WTC11 (cell line): Measurements from ENCODE around the gene ARRDC1. TPM values are rescaled to one million over a fixed set of nuclear protein-coding genes. Genes with fewer than 3 reads are reported as not detected.

Source experiments
- ATAC-seq: fragments of 200-7000 bp; cut with Tn5 transposase; 2 replicates; pipeline ENCODE4 v1.10.0; 2021; ENCODE audit warnings: mild to moderate bottlenecking, moderate library complexity
- CTCF ChIA-PET: fragments of 300-600 bp; sonication (Branson Sonifier 250); formaldehyde crosslinking; loops from one replicate; lab custom pipeline; 2021; ENCODE audit warnings: antibody characterized with exemption; lab: Charles Lee
- POLR2A ChIA-PET: fragments of 350-600 bp; sonication (Branson Sonifier 250); formaldehyde crosslinking; loops from one replicate; lab custom pipeline; 2021; ENCODE audit warnings: antibody characterized with exemption; lab: Charles Lee
- DNase-seq: peaks from one replicate; pipeline ENCODE4 v3.0.0; 2021; ENCODE audit warnings: low spot score
- H3K27ac Mint-ChIP-seq: 2 replicates; pipeline ENCODE4 v1.8.0; 2021; ENCODE audit warnings: mixed read lengths
- H3K27me3 Mint-ChIP-seq: 2 replicates; pipeline ENCODE4 v1.8.0; 2021; ENCODE audit warnings: low read depth, mild to moderate bottlenecking, moderate library complexity, mixed read lengths
- H3K36me3 Mint-ChIP-seq: 2 replicates; pipeline ENCODE4 v1.8.0; 2021; ENCODE audit warnings: mixed read lengths
- H3K4me1 Mint-ChIP-seq: 2 replicates; pipeline ENCODE4 v1.8.0; 2022; ENCODE audit warnings: mixed read lengths
- H3K4me3 Mint-ChIP-seq: 2 replicates; pipeline ENCODE4 v1.8.0; 2021; ENCODE audit warnings: mild to moderate bottlenecking, moderate library complexity, mixed read lengths
- H3K9me3 Mint-ChIP-seq: 2 replicates; pipeline ENCODE4 v1.8.0; 2021; ENCODE audit warnings: mixed read lengths
- ATF1 ChIP-seq: sonication (generic); formaldehyde crosslinking; IDR thresholded peaks from 2 replicates; pipeline ENCODE4 v1.8.1; 2023; ENCODE audit warnings: mild to moderate bottlenecking, moderate library complexity, missing genetic modification reagents
- CREB1 ChIP-seq: sonication (generic); formaldehyde crosslinking; IDR thresholded peaks from 2 replicates; pipeline ENCODE4 v1.8.0; 2023; ENCODE audit warnings: mild to moderate bottlenecking, missing genetic modification reagents
- EMX1 ChIP-seq: fragments of 250-450 bp; sonication (Bioruptor Pico); IDR thresholded peaks from 2 replicates; pipeline ENCODE4 v1.8.0; 2021; ENCODE audit warnings: mild to moderate bottlenecking
- IRF2 ChIP-seq: sonication (generic); formaldehyde crosslinking; IDR thresholded peaks from 2 replicates; pipeline ENCODE4 v1.8.0; 2022; ENCODE audit warnings: low read depth, missing genetic modification reagents, borderline replicate concordance
- NFATC4 ChIP-seq: fragments of 250-450 bp; sonication (Bioruptor Pico); IDR thresholded peaks from 2 replicates; pipeline ENCODE4 v1.9.0; 2021; ENCODE audit warnings: mild to moderate bottlenecking
- SMAD3 ChIP-seq: sonication (generic); formaldehyde crosslinking; IDR thresholded peaks from 2 replicates; pipeline ENCODE4 v1.8.0; 2022; ENCODE audit warnings: missing genetic modification reagents, mild to moderate bottlenecking, borderline replicate concordance
- SMAD4 ChIP-seq: sonication (generic); formaldehyde crosslinking; IDR thresholded peaks from 2 replicates; pipeline ENCODE4 v1.8.0; 2022; ENCODE audit warnings: mild to moderate bottlenecking, missing genetic modification reagents
- STAT6 ChIP-seq: sonication (generic); formaldehyde crosslinking; conservative IDR thresholded peaks from 2 replicates; pipeline ENCODE4 v1.8.1; 2023; ENCODE audit warnings: mild to moderate bottlenecking, low read depth, missing genetic modification reagents, moderate library complexity
- TEAD4 ChIP-seq: sonication (generic); formaldehyde crosslinking; IDR thresholded peaks from 2 replicates; pipeline ENCODE4 v1.8.0; 2022; ENCODE audit warnings: mild to moderate bottlenecking, missing genetic modification reagents
- ZBTB21 ChIP-seq: sonication (generic); formaldehyde crosslinking; IDR thresholded peaks from 2 replicates; pipeline ENCODE4 v1.8.1; 2023; ENCODE audit warnings: mild to moderate bottlenecking, missing genetic modification reagents, borderline replicate concordance
- ZNF263 ChIP-seq: sonication (generic); formaldehyde crosslinking; IDR thresholded peaks from 2 replicates; pipeline ENCODE4 v1.8.1; 2022; ENCODE audit warnings: low read depth, mild to moderate bottlenecking, moderate library complexity, missing genetic modification reagents
- ZNF423 ChIP-seq: fragments of 250-450 bp; sonication (Bioruptor Pico); IDR thresholded peaks from 2 replicates; pipeline ENCODE4 v2.1.2; 2022; ENCODE audit warnings: mild to moderate bottlenecking, moderate library complexity
- ZNF512 ChIP-seq: sonication (generic); formaldehyde crosslinking; IDR thresholded peaks from 2 replicates; pipeline ENCODE4 v1.8.1; 2022; ENCODE audit warnings: missing genetic modification reagents, borderline replicate concordance
- ZNF671 ChIP-seq: fragments of 250-450 bp; sonication (Bioruptor Pico); IDR thresholded peaks from 2 replicates; pipeline ENCODE4 v1.8.0; 2021; ENCODE audit warnings: mild to moderate bottlenecking
- ZSCAN18 ChIP-seq: fragments of 250-450 bp; sonication (Bioruptor Pico); IDR thresholded peaks from 2 replicates; pipeline ENCODE4 v2.1.2; 2022; ENCODE audit warnings: mild to moderate bottlenecking, moderate library complexity
- total RNA-seq: library from RNA; stranded (reverse); gene quantifications from 3 replicates; pipeline ENCODE4 v1.2.3, GENCODE V29; 2021
- TF ChIP-seq, protein P1 (sequence below): sonication (generic); formaldehyde crosslinking; IDR thresholded peaks from 2 replicates; pipeline ENCODE4 v1.8.0; 2023; ENCODE audit warnings: missing genetic modification reagents, mild to moderate bottlenecking, borderline replicate concordance
- TF ChIP-seq, protein P2 (sequence below): fragments of 250-450 bp; sonication (Bioruptor Pico); IDR thresholded peaks from 2 replicates; pipeline ENCODE4 v1.9.0; 2021; ENCODE audit warnings: moderate library complexity, mild to moderate bottlenecking, inconsistent platforms, borderline replicate concordance
- TF ChIP-seq, protein P3 (sequence below): sonication (generic); formaldehyde crosslinking; IDR thresholded peaks from 2 replicates; pipeline ENCODE4 v1.8.0; 2023; ENCODE audit warnings: missing genetic modification reagents

The ARRDC1 gene
- total RNA-seq, 1 experiment from 2014 or later, result 41.3 TPM

DNA sequence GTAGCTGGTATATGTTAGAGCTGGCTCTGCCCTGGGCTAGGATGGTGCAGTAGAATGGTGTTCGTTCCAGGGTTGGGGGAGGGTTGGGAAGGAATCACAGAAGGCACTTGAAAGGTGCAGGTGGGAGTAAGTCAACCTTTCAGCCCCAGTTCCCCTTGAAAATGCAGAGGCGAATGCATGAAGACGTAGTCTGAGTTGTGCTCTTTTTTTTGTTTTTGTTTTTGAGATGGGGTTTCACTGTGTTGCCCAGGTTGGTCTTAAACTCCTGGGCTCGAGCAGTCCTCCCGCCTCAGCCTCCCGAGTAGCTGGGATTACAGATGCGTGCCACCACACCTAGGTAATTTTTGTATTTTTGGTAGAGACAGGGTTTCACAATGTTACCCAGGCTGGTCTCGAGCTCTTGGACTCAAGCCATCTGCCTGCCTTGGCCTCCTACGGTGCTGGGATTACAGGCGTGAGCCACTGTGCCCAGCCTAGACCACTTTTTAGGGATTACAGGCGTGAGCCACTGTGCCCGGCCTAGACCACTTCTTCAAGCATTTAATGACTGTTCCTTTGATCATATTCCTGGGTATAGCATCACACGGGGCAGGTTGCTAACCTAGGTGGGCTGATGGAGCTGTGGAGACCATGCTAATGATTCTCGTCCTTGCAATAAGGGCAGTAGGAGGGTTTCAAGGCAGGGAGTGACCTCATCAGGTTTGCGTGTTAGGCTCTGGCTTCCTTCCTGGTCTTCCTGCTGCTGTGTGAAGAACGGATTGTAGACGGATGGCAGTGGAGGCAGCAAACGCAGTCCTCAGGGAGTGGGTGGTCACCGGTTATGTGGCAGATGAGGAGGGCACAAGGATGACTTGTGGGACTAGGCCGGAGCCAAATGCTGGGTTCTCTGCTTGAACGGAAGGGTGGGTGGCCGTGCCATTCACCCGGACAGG, 27.0 kb downstream of the ARRDC1 start:
- Mint-ChIP-seq H3K27me3 (no peaks in the 10 kb centered on the region), H3K4me3 (no peak overlapping the region), H3K27ac (peak overlapping the region; percentile 88), H3K9me3 (no peaks in the 10 kb centered on the region), H3K36me3 (peaks cover 3% of the 10 kb centered on the region; the same call in 1 of the 2 replicates), H3K4me1 (peaks cover 48% of the 10 kb centered on the region)
- ChIA-PET POLR2A (no interaction called here), CTCF (interaction anchor here (1.6 to 1.9 kb wide), 2 partner anchors 41 to 63 kb away, joined by 5 read pairs; no protein-coding TSS in a partner anchor)
- TF ChIP-seq, protein P1, sequence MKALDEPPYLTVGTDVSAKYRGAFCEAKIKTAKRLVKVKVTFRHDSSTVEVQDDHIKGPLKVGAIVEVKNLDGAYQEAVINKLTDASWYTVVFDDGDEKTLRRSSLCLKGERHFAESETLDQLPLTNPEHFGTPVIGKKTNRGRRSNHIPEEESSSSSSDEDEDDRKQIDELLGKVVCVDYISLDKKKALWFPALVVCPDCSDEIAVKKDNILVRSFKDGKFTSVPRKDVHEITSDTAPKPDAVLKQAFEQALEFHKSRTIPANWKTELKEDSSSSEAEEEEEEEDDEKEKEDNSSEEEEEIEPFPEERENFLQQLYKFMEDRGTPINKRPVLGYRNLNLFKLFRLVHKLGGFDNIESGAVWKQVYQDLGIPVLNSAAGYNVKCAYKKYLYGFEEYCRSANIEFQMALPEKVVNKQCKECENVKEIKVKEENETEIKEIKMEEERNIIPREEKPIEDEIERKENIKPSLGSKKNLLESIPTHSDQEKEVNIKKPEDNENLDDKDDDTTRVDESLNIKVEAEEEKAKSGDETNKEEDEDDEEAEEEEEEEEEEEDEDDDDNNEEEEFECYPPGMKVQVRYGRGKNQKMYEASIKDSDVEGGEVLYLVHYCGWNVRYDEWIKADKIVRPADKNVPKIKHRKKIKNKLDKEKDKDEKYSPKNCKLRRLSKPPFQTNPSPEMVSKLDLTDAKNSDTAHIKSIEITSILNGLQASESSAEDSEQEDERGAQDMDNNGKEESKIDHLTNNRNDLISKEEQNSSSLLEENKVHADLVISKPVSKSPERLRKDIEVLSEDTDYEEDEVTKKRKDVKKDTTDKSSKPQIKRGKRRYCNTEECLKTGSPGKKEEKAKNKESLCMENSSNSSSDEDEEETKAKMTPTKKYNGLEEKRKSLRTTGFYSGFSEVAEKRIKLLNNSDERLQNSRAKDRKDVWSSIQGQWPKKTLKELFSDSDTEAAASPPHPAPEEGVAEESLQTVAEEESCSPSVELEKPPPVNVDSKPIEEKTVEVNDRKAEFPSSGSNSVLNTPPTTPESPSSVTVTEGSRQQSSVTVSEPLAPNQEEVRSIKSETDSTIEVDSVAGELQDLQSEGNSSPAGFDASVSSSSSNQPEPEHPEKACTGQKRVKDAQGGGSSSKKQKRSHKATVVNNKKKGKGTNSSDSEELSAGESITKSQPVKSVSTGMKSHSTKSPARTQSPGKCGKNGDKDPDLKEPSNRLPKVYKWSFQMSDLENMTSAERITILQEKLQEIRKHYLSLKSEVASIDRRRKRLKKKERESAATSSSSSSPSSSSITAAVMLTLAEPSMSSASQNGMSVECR (CRISPR knock-in tag), result no peak
- TF ChIP-seq ZNF263 (no peak), ZNF671 (CRISPR knock-in tag) (no peak), ZSCAN18 (CRISPR knock-in tag) (no peak), STAT6 (CRISPR knock-in tag) (no peak), EMX1 (CRISPR knock-in tag) (no peak), SMAD3 (no peak), ZNF512 (CRISPR knock-in tag) (no peak), ZBTB21 (CRISPR knock-in tag) (no peak), NFATC4 (CRISPR knock-in tag) (no peak)
- TF ChIP-seq, protein P2, sequence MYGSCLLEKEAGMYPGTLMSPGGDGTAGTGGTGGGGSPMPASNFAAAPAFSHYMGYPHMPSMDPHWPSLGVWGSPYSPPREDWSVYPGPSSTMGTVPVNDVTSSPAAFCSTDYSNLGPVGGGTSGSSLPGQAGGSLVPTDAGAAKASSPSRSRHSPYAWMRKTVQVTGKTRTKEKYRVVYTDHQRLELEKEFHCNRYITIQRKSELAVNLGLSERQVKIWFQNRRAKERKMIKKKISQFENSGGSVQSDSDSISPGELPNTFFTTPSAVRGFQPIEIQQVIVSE (CRISPR knock-in tag), result no peak
- DNase-seq (no peak), ATAC-seq (no peak)

- H3K4me1 Mint-ChIP-seq, result peaks cover 39% of the 10 kb centered on the region
- peaks cover 3% of the 10 kb centered on the region; the same call in 1 of the 2 replicates for H3K36me3 Mint-ChIP-seq
- TF ChIP-seq IRF2 (no peak), CREB1 (CRISPR knock-in tag) (no peak), SMAD4 (no peak), ZNF423 (CRISPR knock-in tag) (no peak), ATF1 (CRISPR knock-in tag) (no peak), TEAD4 (no peak), ZNF512 (CRISPR knock-in tag) (no peak)
- TF ChIP-seq, protein P3, sequence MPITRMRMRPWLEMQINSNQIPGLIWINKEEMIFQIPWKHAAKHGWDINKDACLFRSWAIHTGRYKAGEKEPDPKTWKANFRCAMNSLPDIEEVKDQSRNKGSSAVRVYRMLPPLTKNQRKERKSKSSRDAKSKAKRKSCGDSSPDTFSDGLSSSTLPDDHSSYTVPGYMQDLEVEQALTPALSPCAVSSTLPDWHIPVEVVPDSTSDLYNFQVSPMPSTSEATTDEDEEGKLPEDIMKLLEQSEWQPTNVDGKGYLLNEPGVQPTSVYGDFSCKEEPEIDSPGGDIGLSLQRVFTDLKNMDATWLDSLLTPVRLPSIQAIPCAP (CRISPR knock-in tag), result no peak
- DNase-seq (no peak), ATAC-seq (no peak)
- H3K27me3 Mint-ChIP-seq, result no peaks in the 10 kb centered on the region; the same call in 1 of the 2 replicates
- peak overlapping the region; percentile 52 for H3K27ac Mint-ChIP-seq
- ChIA-PET CTCF (no interaction called here), POLR2A (no interaction called here)
- no peaks in the 10 kb centered on the region for H3K9me3 Mint-ChIP-seq
- no peak overlapping the region for H3K4me3 Mint-ChIP-seq
Measured at GRCh38 chr9:137634016-137634415, 28.5 kb downstream of the ARRDC1 start.
